WERI-Rb-1 (cell line): ENCODE results near the gene PA2G4.

Source experiments
- DNase-seq: peaks from one replicate; pipeline ENCODE4 v3.0.0-alpha.2; 2020
- H3K27ac ChIP-seq: fragments of 250-450 bp; sonication (Bioruptor Pico); 2 replicates; pipeline ENCODE4 v1.5.1; 2020; ENCODE audit warnings: mild to moderate bottlenecking, moderate library complexity
- H3K27me3 ChIP-seq: fragments of 250-450 bp; sonication (Bioruptor Pico); 2 replicates; pipeline ENCODE4 v1.5.1; 2021; ENCODE audit warnings: mild to moderate bottlenecking, low read depth, moderate library complexity; ENCODE audit not compliant: insufficient read depth, severe bottlenecking
- H3K36me3 ChIP-seq: fragments of 250-450 bp; sonication (Bioruptor Pico); 2 replicates; pipeline ENCODE4 v1.5.1; 2020; ENCODE audit warnings: mild to moderate bottlenecking, moderate library complexity
- H3K4me3 ChIP-seq: 2 replicates; pipeline ENCODE4 v1.5.1; 2011; ENCODE audit warnings: low read depth, mild to moderate bottlenecking, control low read depth, low read length
- H3K9me3 ChIP-seq: fragments of 250-450 bp; sonication (Bioruptor Pico); 2 replicates; pipeline ENCODE4 v1.5.1; 2021; ENCODE audit warnings: mild to moderate bottlenecking, moderate library complexity; ENCODE audit not compliant: severe bottlenecking
- TF ChIP-seq, protein P1 (sequence below): IDR thresholded peaks from 2 replicates; pipeline ENCODE4 v1.5.1; 2011; ENCODE audit warnings: low read depth, mild to moderate bottlenecking, control low read depth, inconsistent platforms, low read length

PA2G4 gene

DNA sequence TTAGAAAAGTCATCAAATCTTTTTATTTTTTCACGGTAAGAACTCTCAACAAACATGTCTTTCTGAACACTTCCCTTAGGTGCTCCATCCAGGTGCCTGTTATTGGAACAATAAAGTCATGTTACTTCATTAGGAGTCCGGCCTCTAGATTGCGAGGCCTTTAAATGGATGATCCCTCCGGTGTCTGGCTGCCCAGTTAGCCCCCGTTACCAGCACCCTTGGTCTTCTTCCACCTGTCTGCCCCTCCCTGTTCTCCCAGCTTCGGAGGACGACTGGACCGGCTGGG is 593 bp upstream of the PA2G4 start:
- H3K4me3 ChIP-seq: peak overlapping the region; percentile 70
- no peak for DNase-seq
- no peaks in the 10 kb centered on the region for H3K27me3 ChIP-seq
- TF ChIP-seq, protein P1, sequence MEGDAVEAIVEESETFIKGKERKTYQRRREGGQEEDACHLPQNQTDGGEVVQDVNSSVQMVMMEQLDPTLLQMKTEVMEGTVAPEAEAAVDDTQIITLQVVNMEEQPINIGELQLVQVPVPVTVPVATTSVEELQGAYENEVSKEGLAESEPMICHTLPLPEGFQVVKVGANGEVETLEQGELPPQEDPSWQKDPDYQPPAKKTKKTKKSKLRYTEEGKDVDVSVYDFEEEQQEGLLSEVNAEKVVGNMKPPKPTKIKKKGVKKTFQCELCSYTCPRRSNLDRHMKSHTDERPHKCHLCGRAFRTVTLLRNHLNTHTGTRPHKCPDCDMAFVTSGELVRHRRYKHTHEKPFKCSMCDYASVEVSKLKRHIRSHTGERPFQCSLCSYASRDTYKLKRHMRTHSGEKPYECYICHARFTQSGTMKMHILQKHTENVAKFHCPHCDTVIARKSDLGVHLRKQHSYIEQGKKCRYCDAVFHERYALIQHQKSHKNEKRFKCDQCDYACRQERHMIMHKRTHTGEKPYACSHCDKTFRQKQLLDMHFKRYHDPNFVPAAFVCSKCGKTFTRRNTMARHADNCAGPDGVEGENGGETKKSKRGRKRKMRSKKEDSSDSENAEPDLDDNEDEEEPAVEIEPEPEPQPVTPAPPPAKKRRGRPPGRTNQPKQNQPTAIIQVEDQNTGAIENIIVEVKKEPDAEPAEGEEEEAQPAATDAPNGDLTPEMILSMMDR: no peak
- peaks cover 41% of the 10 kb centered on the region for H3K36me3 ChIP-seq
- H3K9me3 ChIP-seq: no peaks in the 10 kb centered on the region
- H3K27ac ChIP-seq: peak overlapping the region; percentile 73

DNA sequence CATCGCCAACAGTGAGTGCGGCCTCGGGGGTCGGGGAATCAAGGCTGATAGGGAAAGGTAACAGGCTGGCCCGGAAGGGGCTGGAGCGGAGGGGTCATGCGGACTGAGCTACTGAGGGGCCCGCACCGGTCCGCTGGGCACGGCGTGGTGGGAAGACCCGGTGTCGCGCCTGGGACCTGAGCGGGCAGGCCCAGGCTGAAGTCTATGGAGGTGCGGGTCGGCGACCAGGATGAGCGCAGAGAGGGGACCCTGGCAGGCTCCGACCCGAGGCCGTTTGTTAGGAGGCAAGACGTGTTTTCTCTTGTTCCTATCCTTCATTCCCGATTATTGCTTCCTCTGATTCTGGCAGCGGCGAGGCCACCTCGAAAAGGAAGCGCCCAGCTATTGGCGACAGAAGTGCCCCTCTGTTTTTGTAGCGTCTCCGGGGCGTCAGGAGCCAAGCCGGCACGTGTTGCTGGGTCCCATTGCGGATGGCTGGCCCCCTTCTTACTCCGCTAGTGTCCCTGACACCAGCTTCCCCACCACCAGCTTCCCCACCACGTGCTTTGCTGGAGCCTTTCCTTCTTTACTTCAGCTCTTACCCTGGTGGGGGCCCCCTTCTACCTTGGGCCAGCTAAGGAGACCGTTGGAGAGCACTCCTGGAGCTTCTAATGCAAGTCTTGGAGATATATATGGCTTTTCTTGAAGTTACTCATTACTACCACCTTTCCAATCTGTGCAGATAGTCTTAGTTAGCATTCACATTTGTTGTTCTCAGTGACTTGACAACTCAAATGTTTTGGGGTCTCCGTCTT is 653 bp downstream of the PA2G4 start:
- Histone ChIP-seq H3K27me3 (no peaks in the 10 kb centered on the region), H3K9me3 (no peaks in the 10 kb centered on the region), H3K27ac (peak overlapping the region; percentile 93), H3K4me3 (peak overlapping the region; percentile 70), H3K36me3 (peaks cover 53% of the 10 kb centered on the region)
- no peak for DNase-seq
- TF ChIP-seq, protein P1: no peak

DNA sequence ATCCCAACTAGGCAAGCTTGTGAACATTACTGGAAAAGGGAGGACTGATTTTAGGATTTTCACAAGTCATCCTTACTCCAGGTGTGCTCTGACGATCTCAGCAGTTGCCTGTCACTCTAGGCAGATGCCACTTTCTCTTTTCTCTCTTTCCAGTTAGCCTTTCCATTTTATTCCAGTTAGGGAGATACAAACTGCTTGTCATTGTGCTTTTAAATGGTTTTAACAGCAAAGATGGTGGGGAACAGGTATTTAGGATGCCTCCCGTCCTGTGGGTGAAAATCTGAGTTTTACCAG is 1.2 kb downstream of the PA2G4 start:
- TF ChIP-seq, protein P1: no peak
- peak overlapping the region; percentile 93 for H3K27ac ChIP-seq
- H3K9me3 ChIP-seq: no peaks in the 10 kb centered on the region

DNA sequence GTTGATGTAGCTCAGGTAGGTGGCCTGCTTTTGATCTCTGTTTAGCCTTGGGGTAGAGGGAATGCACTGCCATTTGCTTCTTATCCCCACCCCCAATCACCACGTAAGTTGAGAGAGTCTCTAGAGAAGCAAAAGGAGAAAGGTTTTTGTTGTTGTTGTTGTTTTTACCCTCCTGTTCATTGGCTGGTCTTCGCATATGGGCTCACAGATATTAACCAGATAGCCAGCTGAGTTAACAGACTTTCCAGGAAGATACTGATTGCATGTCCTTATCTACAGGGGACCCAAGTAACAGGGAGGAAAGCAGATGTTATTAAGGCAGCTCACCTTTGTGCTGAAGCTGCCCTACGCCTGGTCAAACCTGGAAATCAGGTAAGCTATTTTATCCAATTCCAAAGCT is 2.9 kb downstream of the PA2G4 start:
- H3K27me3 ChIP-seq: no peaks in the 10 kb centered on the region
- TF ChIP-seq, protein P1: no peak
- no peaks in the 10 kb centered on the region for H3K9me3 ChIP-seq
- H3K27ac ChIP-seq: no peak overlapping the region
- peaks cover 75% of the 10 kb centered on the region for H3K36me3 ChIP-seq
- DNase-seq: no peak
- H3K4me3 ChIP-seq: no peak overlapping the region

More for the DNA sequence above, 1.2 kb downstream of the PA2G4 start:
- H3K27me3 ChIP-seq: no peaks in the 10 kb centered on the region
- H3K4me3 ChIP-seq: peak overlapping the region; percentile 70
- H3K36me3 ChIP-seq: peaks cover 58% of the 10 kb centered on the region
- DNase-seq: no peak

DNA sequence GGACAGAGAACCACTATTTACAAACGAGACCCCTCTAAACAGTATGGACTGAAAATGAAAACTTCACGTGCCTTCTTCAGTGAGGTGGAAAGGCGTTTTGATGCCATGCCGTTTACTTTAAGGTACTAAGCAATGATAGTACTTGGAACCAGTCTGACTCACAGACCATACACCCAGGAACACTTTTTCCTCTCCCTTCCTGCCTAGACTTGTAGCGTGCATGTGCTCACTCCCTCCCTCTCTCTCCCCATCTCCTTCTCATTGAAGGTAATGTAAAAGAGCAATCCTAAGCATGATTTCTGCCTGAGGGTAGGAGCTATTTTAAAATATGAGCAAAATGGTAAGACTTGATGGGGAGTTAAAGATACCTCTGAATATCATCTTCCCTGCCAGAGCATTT is 6.2 kb downstream of the PA2G4 start:
- TF ChIP-seq, protein P1: no peak
- Histone ChIP-seq H3K9me3 (peaks cover 3% of the 10 kb centered on the region), H3K27me3 (no peaks in the 10 kb centered on the region), H3K27ac (no peak overlapping the region), H3K4me3 (no peak overlapping the region), H3K36me3 (peaks cover 85% of the 10 kb centered on the region)
- no peak for DNase-seq

DNA sequence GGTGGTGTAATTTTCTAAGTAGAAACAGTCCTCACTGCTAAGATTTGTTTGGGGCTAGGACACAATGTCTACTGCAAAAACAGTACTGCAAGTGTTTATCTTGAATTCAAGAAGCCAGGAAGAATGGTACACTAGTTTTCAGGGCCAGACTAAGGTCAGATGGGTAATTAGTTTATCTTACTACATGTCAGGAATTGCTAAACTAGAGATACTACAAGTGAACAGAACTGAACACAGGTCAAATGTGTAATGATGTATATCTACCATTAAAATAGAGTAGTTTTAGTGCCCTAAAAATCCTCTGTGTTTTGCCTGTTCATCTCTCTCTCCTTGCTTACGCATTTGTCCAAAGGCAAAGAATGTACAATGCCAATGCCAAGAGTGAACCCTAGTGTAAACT is 9.7 kb downstream of the PA2G4 start:
- Histone ChIP-seq H3K27me3 (no peaks in the 10 kb centered on the region), H3K36me3 (peaks cover 58% of the 10 kb centered on the region), H3K9me3 (peaks cover 6% of the 10 kb centered on the region), H3K27ac (no peak overlapping the region), H3K4me3 (no peak overlapping the region)
- DNase-seq: no peak
- TF ChIP-seq, protein P1: no peak
